HG03558 (cell line): ENCODE results near the gene TACC2.
"Not testable (repeated sequence)": the region's sequence is repeated elsewhere in the genome, so short reads cannot be mapped to it uniquely, and the experiment has no call there.

ENCODE experiments used
- ATAC-seq: cut with Tn5 transposase; IDR thresholded peaks from one replicate; pipeline ENCODE4 v1.9.1; 2021; ENCODE audit warnings: moderate number of reproducible peaks; ENCODE audit not compliant: unreplicated experiment; ENCODE audit errors: extremely low read depth

The TACC2 gene

DNA sequence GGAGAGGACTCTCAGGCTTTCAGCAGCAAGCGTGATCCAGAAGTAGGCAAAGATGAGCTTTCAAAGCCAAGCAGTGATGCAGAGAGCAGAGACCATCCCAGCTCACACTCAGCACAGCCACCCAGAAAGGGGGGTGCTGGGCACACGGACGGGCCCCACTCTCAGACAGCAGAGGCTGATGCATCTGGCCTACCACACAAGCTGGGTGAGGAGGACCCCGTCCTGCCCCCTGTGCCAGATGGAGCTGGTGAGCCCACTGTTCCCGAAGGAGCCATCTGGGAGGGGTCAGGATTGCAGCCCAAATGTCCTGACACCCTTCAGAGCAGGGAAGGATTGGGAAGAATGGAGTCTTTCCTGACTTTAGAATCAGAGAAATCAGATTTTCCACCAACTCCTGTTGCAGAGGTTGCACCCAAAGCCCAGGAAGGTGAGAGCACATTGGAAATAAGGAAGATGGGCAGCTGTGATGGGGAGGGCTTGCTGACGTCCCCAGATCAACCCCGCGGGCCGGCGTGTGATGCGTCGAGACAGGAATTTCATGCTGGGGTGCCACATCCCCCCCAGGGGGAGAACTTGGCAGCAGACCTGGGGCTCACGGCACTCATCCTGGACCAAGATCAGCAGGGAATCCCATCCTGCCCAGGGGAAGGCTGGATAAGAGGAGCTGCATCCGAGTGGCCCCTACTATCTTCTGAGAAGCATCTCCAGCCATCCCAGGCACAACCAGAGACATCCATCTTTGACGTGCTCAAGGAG lies 95.5 kb downstream of the TACC2 start:
- ATAC-seq = no peak

DNA sequence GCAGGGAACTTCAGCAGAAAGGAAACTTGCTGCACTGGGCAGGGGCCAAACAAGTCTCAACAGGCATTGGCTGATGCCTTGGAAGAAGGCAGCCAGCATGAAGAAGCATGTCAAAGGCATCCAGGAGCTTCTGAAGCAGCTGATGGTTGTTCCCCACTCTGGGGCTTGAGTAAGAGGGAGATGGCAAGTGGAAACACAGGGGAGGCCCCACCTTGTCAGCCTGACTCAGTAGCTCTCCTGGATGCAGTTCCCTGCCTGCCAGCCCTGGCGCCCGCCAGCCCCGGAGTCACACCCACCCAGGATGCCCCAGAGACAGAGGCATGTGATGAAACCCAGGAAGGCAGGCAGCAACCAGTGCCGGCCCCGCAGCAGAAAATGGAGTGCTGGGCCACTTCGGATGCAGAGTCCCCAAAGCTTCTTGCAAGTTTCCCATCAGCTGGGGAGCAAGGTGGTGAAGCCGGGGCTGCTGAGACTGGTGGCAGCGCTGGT lies 96.5 kb downstream of the TACC2 start:
- no peak for ATAC-seq

DNA sequence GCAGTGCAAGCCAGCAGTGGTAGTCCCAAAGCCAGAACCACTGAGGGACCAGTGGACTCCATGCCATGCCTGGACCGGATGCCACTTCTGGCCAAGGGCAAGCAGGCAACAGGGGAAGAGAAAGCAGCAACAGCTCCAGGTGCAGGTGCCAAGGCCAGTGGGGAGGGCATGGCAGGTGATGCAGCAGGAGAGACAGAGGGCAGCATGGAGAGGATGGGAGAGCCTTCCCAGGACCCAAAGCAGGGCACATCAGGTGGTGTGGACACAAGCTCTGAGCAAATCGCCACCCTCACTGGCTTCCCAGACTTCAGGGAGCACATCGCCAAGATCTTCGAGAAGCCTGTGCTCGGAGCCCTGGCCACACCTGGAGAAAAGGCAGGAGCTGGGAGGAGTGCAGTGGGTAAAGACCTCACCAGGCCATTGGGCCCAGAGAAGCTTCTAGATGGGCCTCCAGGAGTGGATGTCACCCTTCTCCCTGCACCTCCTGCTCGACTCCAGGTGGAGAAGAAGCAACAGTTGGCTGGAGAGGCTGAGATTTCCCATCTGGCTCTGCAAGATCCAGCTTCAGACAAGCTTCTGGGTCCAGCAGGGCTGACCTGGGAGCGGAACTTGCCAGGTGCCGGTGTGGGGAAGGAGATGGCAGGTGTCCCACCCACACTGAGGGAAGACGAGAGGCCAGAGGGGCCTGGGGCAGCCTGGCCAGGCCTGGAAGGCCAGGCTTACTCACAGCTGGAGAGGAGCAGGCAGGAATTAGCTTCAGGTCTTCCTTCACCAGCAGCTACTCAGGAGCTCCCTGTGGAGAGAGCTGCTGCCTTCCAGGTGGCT lies 97.7 kb downstream of the TACC2 start:
- ATAC-seq = no peak

DNA sequence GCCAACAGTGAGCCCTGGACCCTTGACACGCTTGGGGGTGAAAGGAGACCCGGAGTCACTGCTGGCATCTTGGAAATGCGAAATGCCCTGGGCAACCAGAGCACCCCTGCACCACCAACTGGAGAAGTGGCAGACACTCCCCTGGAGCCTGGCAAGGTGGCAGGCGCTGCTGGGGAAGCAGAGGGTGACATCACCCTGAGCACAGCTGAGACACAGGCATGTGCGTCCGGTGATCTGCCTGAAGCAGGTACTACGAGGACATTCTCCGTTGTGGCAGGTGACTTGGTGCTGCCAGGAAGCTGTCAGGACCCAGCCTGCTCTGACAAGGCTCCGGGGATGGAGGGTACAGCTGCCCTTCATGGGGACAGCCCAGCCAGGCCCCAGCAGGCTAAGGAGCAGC lies 98.5 kb downstream of the TACC2 start:
- no peak for ATAC-seq

DNA sequence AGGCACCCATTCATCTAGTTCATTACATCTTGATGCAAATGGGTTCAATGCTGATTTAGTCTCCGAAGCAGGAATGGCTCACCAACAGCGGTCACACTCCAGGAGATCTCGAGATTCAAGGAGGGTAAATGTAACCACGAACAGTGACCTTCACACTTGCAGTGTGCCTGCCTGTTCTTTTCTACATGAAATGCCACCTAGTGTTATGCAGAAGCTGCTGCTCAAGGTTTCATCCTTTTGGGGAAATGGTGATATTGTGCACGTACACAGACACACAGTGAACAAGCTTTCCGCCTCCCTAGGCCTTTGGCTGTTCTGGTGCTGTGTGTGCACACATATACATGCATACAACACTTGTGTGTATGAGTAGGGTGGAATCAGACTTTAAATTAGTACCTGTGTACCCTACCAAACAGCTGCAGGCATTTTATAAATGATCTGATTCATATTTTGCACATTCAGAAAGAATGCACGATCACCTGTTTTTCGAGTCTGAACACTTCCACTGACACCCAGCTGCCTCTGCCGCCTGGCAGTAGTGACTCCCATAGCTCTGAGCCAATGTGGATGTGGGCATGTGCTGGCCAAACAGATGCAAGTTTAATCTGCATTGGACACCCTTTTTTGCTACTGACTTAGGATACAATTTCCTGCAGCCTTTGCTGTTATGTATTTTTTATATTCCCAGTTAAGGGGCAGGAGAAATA lies 100.5 kb downstream of the TACC2 start:
- ATAC-seq = no peak

DNA sequence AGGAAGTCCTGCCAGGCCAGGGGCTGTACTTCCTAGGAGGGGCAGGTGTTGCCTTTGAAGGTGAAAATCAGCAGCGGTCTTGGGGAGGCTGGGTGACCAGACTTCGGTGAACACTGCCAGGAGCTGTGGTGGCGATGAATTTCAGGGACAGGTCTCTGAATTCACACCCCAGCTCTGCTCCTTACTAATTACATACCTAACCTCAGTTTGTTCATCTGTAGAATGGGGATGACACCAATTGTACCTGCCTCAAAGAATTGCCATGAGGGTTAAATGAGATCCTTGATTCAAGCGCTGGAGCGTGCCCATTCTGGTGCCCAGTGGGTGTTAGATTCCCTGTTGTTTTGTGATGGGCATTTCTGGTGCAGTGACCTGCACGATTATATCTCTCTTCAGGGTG lies 102.8 kb downstream of the TACC2 start:
- ATAC-seq = no peak

DNA sequence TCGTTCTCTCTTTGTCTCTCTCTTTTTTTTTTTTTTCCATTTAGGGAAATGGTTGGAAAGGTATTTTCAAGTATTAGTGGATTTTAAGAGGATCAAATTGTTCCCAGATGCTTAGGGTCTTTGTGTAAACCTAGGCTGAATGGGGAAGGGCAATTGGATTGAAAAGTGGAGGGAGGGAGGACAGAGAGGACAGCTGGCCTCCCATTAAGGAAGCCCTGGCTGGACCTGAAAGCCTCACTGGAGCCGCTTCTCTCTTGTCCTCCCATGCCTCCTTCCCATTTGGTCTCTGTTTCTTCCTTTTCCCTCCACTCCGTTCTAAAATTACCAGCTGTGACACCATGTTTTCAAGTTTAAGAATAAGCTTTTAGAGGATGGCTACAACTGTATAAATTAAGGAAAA lies 104.1 kb downstream of the TACC2 start:
- no peak for ATAC-seq

DNA sequence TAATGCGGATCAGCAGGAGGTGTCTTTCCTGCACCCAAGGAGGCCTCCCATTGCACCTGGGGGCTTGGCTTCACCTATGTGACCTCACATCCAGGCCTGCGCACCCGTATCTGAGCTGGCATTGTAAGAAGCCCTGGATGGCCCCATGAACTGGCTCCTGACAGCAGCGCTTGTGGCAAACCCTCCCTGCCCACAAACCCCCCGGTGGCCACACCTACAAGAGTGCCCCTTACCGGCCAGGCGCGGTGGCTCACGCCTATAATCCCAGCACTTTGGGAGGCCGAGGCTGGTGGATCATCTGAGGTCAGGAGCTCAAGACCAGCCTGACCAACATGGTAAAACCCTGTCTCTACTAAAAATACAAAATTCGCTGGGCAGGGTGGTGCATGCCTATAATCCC lies 107.2 kb downstream of the TACC2 start:
- ATAC-seq = not testable (repeated sequence)

DNA sequence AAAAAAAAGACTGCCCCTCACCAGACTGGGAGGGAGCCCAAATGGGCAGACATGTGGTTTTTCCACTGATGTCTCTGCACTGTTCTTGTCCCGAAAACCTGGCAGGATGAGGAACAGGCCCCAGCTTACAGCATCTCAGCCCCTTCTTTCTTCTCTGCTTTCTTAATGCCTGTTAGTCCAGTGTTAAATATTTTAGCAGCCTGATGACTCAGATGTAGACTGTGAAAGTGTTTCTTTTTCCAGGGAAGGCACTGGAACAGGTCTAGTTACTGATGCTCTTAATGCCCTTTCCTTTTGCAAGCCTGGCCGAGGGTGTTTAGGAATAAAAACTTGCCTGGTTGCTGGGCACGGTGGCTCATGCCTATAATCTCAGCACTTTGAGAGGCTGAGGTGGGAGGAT lies 107.7 kb downstream of the TACC2 start:
- ATAC-seq = no peak

DNA sequence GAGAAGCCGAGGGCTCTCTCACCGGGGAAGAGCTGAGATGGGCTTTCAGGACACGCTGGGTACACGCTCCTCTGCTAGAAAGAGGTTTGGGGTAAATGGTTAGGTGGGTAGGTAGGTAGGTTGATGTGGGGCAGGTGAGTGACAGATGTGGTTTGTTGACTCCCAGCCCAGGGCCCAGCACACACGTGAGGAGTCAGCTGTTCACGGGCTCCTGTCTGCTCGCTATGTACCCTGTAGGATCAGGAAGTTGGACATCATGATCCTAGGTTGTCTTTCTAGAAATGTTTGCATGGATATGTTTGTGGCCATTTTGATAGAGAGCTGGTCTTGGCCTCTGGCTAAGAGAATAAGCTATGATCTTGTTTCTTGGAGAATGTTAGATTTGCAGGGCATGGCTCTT lies 109.0 kb downstream of the TACC2 start:
- no peak for ATAC-seq

DNA sequence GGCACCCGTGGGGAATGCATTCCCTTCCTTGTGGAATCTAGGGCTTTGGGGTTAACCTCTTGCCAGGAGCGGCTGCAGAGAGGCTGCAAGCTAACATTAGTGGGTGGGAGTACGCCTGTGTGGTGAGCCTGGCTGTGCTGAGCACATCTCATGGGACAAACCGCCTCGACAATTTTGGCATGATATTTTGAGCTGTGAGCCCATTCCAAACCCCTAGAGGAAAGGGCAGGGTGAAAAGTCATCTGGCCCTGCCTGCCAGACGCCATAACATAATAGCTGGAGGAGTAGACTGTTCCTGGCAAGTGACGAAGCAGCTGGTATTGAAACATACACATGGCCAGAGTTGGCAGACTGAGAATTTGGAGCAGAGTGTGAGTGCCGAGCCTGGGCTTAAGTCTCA lies 110.0 kb downstream of the TACC2 start:
- ATAC-seq = no peak

DNA sequence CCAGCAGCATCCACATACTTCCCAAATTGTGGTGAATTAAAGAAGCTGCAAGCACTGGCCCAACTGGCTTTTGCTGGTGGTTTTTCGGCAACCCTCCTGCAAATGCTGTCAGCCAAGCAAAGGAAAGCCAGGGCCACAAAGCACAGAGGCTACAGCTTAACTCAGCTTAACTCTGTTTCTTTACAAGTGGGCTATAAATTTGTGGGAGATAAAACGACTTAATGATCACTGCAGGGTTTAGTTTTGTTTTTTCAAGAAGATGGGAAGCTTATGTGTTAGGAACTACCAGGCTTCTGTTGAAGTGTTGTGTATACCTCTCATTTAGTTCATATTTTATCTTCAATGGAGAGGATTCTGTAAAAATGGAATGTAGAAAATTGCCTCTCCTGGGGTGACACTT lies 110.6 kb downstream of the TACC2 start:
- no peak for ATAC-seq

DNA sequence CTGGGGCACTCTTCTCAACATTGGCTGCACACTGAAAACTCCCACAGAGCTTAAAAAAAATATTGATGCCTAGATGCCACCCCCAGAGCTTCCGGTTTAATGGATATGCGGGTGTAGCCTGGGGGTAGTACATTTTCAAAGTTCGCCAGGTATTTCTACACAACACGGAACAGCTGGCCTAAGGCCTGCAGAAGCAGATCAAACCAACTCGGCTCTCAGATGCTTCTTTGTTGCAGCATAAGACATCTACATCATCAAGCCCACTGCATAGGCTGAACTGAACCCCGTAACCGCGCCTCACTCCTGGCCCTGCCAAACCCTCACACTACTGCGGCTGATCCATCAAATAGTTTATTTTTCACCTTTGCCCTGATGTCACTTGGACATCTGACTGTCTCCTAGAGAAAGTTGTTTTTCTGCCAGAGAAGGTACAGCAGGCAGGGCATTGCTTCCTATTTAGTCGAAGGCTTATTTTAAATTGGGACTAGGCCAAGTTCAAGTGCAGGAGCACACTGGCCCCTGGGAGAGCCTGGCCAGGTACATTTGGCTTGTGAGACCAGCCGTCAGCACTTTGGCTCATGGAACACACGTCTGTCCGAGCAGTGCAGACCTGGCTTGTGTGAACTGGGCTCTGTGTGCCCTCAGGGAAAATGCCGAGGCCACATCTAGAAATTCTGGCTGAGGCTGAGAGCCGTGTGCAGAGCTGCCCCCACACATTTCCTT lies 113.3 kb downstream of the TACC2 start:
- ATAC-seq = no peak

DNA sequence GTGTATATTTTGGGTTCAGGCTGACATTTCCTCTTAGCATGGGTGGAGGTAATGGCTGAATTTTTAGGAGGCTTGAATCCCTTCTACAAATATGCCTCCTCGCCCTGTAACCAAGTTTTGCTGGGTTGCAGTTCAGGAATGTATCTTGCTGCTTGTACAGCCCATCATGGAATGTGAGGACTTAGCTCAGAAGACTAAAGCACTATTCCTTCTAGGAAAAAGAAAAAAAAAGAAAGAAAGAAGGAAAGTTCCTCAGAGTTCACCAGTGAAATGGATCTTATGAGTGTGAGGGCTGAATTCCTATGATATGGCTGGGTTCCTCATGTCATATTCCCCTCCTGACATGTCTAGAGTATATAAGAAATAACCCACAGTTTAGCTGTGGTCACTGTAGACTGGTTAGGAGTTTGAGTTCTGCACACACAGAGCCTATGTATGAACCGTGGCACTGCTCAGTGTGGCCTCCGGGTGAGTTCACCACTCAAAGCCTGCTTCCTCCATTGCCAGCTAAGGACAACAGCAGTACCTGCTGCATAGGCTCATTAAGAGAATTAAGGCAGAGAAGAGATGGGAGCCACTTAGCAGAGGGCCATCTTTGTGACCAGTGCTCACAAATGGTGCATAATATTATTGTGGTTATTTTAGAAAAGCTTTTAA lies 114.0 kb downstream of the TACC2 start:
- no peak for ATAC-seq

DNA sequence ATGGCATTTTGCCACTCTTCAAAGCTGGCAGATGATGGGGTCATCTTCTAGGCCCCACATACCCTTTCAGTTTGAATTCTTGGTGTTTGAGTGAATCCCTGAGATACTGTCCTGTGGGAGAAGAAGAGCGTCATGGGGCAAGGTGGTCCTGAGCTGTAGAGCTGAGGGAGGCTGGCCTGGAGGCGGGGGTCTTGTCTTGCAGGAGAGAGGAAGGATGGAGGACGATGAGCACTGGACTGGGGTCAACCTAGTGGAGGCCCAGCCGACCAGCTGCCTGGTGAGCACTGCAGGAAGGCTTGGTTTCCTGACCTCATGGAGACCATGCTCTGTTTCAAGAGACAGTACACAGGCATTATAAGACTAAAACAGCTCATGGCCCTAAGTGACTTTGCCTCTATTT lies 114.6 kb downstream of the TACC2 start:
- no peak for ATAC-seq

DNA sequence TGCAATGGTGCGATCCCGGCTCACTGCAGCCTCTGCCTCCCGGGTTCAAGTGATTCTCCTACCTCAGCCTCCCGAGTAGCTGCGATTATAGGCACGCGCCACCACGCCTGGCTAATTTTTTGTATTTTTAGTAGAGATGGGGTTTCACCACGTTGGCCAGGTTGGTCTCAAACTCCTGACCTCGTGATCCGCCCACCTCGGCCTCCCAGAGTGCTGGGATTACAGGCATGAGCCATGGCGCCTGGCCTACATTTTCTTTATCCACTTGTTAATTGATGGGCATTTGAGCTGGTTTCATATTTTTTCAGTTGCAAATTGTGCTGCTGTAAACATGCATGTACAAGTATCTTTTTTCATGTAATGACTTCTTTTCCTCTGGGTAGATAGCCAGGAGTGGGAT lies 119.8 kb downstream of the TACC2 start:
- not testable (repeated sequence) for ATAC-seq

DNA sequence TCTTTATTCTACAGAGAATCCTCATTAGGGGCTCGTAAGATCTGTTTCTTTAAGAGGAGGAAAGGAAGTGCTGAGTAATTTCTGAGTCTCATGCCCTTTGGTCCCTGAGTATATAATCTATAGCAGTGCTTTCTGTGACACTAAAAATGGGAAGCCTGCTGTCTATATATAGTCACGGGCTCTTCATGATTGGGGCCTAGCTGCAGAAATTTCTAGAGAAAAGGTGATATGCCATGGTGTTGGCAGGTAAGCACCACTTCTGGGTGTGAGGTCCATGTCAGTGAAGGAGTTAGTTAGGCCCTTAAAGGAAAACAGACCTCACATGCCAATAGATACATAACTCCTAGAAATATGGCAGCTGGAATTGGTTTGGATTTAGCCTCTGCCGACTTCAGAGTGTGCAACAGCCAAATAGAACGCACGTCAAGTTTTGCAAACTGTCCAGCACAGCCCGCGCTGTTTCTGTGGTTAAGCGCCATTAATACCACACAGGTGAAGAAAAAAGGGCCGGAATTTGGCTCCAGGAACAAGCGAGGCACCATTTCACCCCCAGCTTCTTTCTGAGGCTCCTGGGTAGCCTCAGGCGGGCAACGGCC lies 123.2 kb downstream of the TACC2 start:
- ATAC-seq = no peak

DNA sequence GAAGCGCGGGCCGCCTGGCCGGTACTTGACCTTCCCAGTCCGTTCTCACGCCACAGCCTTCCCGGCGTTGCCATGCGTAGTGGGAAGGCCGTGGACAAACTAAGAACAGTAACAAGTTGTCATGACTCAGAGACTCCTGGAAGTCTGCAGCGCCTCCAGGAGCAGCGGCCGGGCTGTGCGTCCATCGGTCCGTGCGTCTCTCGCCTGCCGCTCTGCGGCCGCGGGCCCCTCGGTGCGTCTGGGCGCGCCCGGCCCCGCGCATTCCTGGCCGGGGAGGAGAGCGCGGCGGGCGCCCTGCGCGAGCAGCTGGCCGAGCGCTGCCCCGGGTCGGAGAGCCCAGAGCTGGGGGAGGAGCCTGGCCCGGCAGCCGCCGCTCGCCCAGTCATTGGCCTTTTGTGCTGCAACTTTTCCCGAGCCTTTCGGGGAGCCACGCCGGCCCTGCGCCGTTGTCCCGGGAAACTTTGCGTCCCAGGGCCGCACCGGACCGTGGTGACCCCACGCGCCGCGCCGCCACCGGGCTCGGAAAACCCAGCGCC lies 123.7 kb downstream of the TACC2 start:
- ATAC-seq = no peak
